PC-3 (cell line): Measurements from ENCODE around the gene PPM1D. TPM values are rescaled to one million over a fixed set of nuclear protein-coding genes. Genes with fewer than 3 reads are reported as not detected.

Experiments
- ATAC-seq: fragments of 200-7000 bp; cut with Tn5 transposase; 2 replicates; pipeline ENCODE4 v1.9.1; 2020; ENCODE audit warnings: mild to moderate bottlenecking, moderate library complexity
- BruUV-seq: library from RNA; stranded (reverse); fragments of 400-500 nt; replicated peaks from 2 replicates; lab custom pipeline; 2021; lab: Mats Ljungman, UMichigan
- CTCF ChIA-PET: fragments of 300-600 bp; sonication (Branson Sonifier 250); formaldehyde crosslinking; loops from one replicate; lab custom pipeline; 2022; ENCODE audit warnings: antibody characterized with exemption; lab: Charles Lee
- POLR2A ChIA-PET: fragments of 300-600 bp; sonication (Branson Sonifier 250); formaldehyde crosslinking; loops from one replicate; lab custom pipeline; 2022; ENCODE audit warnings: antibody characterized with exemption; ENCODE audit not compliant: unreplicated experiment; lab: Charles Lee
- DNase-seq: peaks from one replicate; pipeline ENCODE4 v3.0.0-alpha.2; 2015
- H2AFZ ChIP-seq: fragments of 300-600 bp; sonication (generic); 2 replicates; pipeline ENCODE4 v1.6.0; 2016; ENCODE audit warnings: antibody characterized with exemption, low read length
- H3F3A ChIP-seq: fragments of 300-600 bp; sonication (generic); one replicate; pipeline ENCODE4 v1.6.0; 2017; ENCODE audit warnings: antibody characterized with exemption, low read length, control low read depth, mild to moderate bottlenecking; ENCODE audit not compliant: unreplicated experiment
- H3K27ac ChIP-seq: fragments of 300-600 bp; sonication (generic); 2 replicates; pipeline ENCODE4 v1.5.1; 2016; ENCODE audit warnings: mild to moderate bottlenecking, low read length
- H3K27me3 ChIP-seq: fragments of 300-600 bp; sonication (generic); 2 replicates; pipeline ENCODE4 v1.6.1; 2016; ENCODE audit warnings: low read length, mixed read lengths
- H3K36me3 ChIP-seq: fragments of 300-600 bp; sonication (generic); 2 replicates; pipeline ENCODE4 v1.6.1; 2016; ENCODE audit warnings: low read depth, mixed run types, low read length, mixed read lengths
- H3K4me1 ChIP-seq: fragments of 300-600 bp; sonication (generic); 2 replicates; pipeline ENCODE4 v1.5.1; 2016; ENCODE audit warnings: low read length; ENCODE audit not compliant: insufficient read depth
- H3K4me2 ChIP-seq: fragments of 300-600 bp; sonication (generic); 2 replicates; pipeline ENCODE4 v1.6.0; 2016; ENCODE audit warnings: low read length
- H3K4me3 ChIP-seq: fragments of 300-600 bp; sonication (generic); 2 replicates; pipeline ENCODE4 v1.5.1; 2016; ENCODE audit warnings: mild to moderate bottlenecking, low read length, mixed read lengths
- H3K79me2 ChIP-seq: fragments of 300-600 bp; sonication (generic); 2 replicates; pipeline ENCODE4 v1.6.1; 2017; ENCODE audit warnings: low read length, mixed read lengths
- H3K9ac ChIP-seq: fragments of 300-600 bp; sonication (generic); 2 replicates; pipeline ENCODE4 v1.6.0; 2016; ENCODE audit warnings: mild to moderate bottlenecking, low read length
- H3K9me2 ChIP-seq: fragments of 300-600 bp; sonication (generic); replicated peaks from 2 replicates; pipeline ENCODE4 v1.6.1; 2016; ENCODE audit warnings: mixed run types, low read length, mixed read lengths
- H3K9me3 ChIP-seq: fragments of 300-600 bp; sonication (generic); 2 replicates; pipeline ENCODE4 v1.6.1; 2016; ENCODE audit warnings: low read length, mixed read lengths
- H4K20me1 ChIP-seq: fragments of 300-600 bp; sonication (generic); 2 replicates; pipeline ENCODE4 v1.6.1; 2016; ENCODE audit warnings: low read length, mixed read lengths
- EZH2 ChIP-seq: fragments of 300-600 bp; sonication (generic); IDR thresholded peaks from one replicate; pipeline ENCODE4 v1.6.1; 2017; ENCODE audit warnings: antibody characterized with exemption, mild to moderate bottlenecking, low read length; ENCODE audit not compliant: unreplicated experiment
- EZH2phosphoT487 ChIP-seq: fragments of 300-600 bp; sonication (generic); IDR thresholded peaks from 2 replicates; pipeline ENCODE4 v1.6.1; 2018; ENCODE audit warnings: mild to moderate bottlenecking, antibody characterized with exemption, low read length, borderline replicate concordance
- intact Hi-C: fragments of 100-400 bp; cut with micrococcal nuclease; formaldehyde crosslinking; loops from 2 replicates; pipeline ENCODE4 v1.9.0; 2023
- total RNA-seq: library from RNA; depleted of rRNA; stranded (reverse); fragments of >200 nt; gene quantifications from 2 replicates; pipeline ENCODE4 v1.2.3, GENCODE V29; 2014
- TF ChIP-seq, protein P1 (sequence below): fragments of 300-600 bp; sonication (generic); conservative IDR thresholded peaks from 2 replicates; pipeline ENCODE4 v1.5.1; 2017; ENCODE audit warnings: antibody characterized with exemption, low read depth, mild to moderate bottlenecking, low read length

Gene PPM1D
- total RNA-seq, 1 experiment from 2014 or later, result 8.2 TPM

DNA sequence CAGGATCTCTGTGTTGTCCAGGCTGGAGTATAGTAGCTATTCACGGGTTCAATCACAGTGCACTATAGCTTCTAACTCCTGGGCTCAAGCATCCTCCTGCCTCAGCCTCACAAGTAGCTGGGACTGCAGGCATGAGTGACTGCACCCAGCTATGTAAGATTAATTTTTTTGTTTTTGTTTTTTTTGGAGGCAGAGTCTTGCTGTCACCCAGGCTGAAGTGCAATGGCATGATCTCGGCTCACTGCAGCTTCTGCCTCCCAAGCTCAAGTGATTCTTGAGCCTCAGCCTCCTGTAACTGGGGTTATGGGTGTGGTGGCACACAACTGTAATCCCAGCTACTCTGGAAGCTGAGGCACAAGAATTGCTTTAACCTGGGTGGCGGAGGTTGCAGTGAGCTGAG lies 15.8 kb downstream of the PPM1D start:
- Histone ChIP-seq H3K79me2 (peaks cover 74% of the 10 kb centered on the region), H3K4me1 (no peaks in the 10 kb centered on the region), H3K36me3 (no peaks in the 10 kb centered on the region), H3F3A (no peaks in the 10 kb centered on the region), H3K4me2 (no peak overlapping the region), H3K27ac (no peak overlapping the region), H3K4me3 (no peak overlapping the region), H3K27me3 (no peaks in the 10 kb centered on the region), H3K9ac (no peak overlapping the region), H4K20me1 (0 out of 2 replicates have a peak, but pooled peaks cover 3% of the 10 kb centered on the region), H2AFZ (no peak overlapping the region), H3K9me3 (no peaks in the 10 kb centered on the region), H3K9me2 (no peaks in the 10 kb centered on the region)
- DNase-seq (no peak), ATAC-seq (no peak)
- no TSS peak for BruUV-seq
- intact Hi-C loops, result no loop called here
- POLR2A ChIA-PET, result no interaction called here
- CTCF ChIA-PET, result no interaction called here
- TF ChIP-seq EZH2phosphoT487 (no peak), EZH2 (no peak)
- TF ChIP-seq, protein P1, sequence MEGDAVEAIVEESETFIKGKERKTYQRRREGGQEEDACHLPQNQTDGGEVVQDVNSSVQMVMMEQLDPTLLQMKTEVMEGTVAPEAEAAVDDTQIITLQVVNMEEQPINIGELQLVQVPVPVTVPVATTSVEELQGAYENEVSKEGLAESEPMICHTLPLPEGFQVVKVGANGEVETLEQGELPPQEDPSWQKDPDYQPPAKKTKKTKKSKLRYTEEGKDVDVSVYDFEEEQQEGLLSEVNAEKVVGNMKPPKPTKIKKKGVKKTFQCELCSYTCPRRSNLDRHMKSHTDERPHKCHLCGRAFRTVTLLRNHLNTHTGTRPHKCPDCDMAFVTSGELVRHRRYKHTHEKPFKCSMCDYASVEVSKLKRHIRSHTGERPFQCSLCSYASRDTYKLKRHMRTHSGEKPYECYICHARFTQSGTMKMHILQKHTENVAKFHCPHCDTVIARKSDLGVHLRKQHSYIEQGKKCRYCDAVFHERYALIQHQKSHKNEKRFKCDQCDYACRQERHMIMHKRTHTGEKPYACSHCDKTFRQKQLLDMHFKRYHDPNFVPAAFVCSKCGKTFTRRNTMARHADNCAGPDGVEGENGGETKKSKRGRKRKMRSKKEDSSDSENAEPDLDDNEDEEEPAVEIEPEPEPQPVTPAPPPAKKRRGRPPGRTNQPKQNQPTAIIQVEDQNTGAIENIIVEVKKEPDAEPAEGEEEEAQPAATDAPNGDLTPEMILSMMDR, result no peak

- Histone ChIP-seq H3F3A (no peaks in the 10 kb centered on the region), H3K9me3 (no peaks in the 10 kb centered on the region), H3K4me1 (no peaks in the 10 kb centered on the region), H4K20me1 (0 out of 2 replicates have a peak, but pooled peaks cover 9% of the 10 kb centered on the region), H2AFZ (no peak overlapping the region), H3K27ac (no peak overlapping the region), H3K4me3 (no peak overlapping the region), H3K27me3 (no peaks in the 10 kb centered on the region), H3K9ac (no peak overlapping the region), H3K36me3 (no peaks in the 10 kb centered on the region), H3K79me2 (peaks cover 68% of the 10 kb centered on the region), H3K4me2 (no peak overlapping the region), H3K9me2 (no peaks in the 10 kb centered on the region)
- intact Hi-C loops, result no loop called here
- ChIA-PET CTCF (interaction anchor here (0.7 kb wide), 1 partner anchor 387 kb away, joined by 6 read pairs; no protein-coding TSS in a partner anchor), POLR2A (no interaction called here)
- TF ChIP-seq EZH2, result no peak
- TF ChIP-seq, protein P1, result no peak
- TF ChIP-seq EZH2phosphoT487, result no peak
- no peak for ATAC-seq
- BruUV-seq, result no TSS peak
- no peak for DNase-seq
These were observed 18.1 kb downstream of the PPM1D start for GRCh38 chr17:60618080-60618479.

- POLR2A ChIA-PET, result no interaction called here
- no peak overlapping the region for H3K9ac ChIP-seq
These were observed 19.0 kb downstream of the PPM1D start for GRCh38 chr17:60618854-60619526.

More at GRCh38 chr17:60618854-60619526, 19.0 kb downstream of the PPM1D start:
- intact Hi-C loops, result no loop called here
- TF ChIP-seq EZH2phosphoT487 (no peak), EZH2 (no peak)
- TF ChIP-seq, protein P1, result no peak
- H3K4me1 ChIP-seq, result no peaks in the 10 kb centered on the region
- H2AFZ ChIP-seq, result no peak overlapping the region
- no peaks in the 10 kb centered on the region for H3K27me3 ChIP-seq
- H3K9me3 ChIP-seq, result no peaks in the 10 kb centered on the region
- no peaks in the 10 kb centered on the region for H3K9me2 ChIP-seq
- peaks cover 62% of the 10 kb centered on the region for H3K79me2 ChIP-seq
- CTCF ChIA-PET, result no interaction called here
- no peak overlapping the region for H3K4me3 ChIP-seq
- H4K20me1 ChIP-seq, result 0 out of 2 replicates have a peak, but pooled peaks cover 9% of the 10 kb centered on the region
- H3K27ac ChIP-seq, result no peak overlapping the region
- no TSS peak for BruUV-seq
- no peak overlapping the region for H3K4me2 ChIP-seq
- H3F3A ChIP-seq, result no peaks in the 10 kb centered on the region
- ATAC-seq, result no peak
- no peaks in the 10 kb centered on the region for H3K36me3 ChIP-seq
- DNase-seq, result no peak
